AG08396 (cell line): ENCODE measurements around the gene PRDM8.
"Not testable (repeated sequence)": the region's sequence is repeated elsewhere in the genome, so short reads cannot be mapped to it uniquely, and the experiment has no call there.

Experiments used
- DNase-seq: peaks from one replicate; pipeline ENCODE4 v3.0.0; 2012; ENCODE audit warnings: low spot score, mixed read lengths

The PRDM8 gene

GRCh38 chr4:80228460-80228859 lies 31.2 kb downstream of the PRDM8 start:
- no peak for DNase-seq

- DNase-seq = no peak
Measured at GRCh38 chr4:80229128-80229527, 31.8 kb downstream of the PRDM8 start.

GRCh38 chr4:80229590-80229989 lies 32.3 kb downstream of the PRDM8 start:
- DNase-seq = no peak

DNA sequence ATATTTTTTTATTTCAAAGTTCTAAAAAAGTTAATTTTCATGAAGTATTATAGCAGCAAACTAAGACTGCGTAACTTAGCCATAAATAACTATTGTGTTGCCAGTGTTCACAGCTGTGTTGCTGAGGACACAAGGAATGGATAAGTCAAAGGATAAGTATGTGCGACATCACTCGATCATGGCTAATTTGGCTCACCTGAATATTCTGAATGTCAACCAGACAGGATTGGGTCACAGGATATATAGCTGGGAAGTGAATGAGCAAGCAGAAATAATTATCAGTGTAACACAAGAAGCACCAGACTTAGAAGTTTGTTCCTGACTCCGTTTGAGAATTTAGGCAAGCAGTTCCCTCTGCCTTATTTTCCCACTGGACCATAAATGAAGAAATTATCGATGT lies 33.9 kb downstream of the PRDM8 start:
- no peak for DNase-seq

GRCh38 chr4:80232707-80233370 lies 35.5 kb downstream of the PRDM8 start:
- DNase-seq = no peak

DNA sequence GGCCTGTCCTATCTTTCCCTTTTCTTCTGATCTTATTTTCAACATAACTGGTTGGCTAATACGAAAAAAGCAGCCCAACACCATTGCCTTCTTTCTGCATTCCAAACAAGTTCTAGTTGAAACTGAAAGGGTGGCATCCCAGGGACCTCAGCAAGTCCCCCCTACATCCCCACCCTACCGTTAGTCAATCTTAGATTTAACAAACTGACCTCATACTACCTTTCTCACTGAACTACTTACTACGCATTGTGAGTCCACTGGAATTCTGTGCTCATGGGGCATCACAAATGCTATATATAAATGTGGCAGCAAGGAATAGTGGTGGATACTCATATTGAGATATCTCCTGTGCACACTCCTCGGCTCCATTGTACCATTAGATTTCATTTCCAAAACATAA lies 36.1 kb downstream of the PRDM8 start:
- DNase-seq = no peak

DNA sequence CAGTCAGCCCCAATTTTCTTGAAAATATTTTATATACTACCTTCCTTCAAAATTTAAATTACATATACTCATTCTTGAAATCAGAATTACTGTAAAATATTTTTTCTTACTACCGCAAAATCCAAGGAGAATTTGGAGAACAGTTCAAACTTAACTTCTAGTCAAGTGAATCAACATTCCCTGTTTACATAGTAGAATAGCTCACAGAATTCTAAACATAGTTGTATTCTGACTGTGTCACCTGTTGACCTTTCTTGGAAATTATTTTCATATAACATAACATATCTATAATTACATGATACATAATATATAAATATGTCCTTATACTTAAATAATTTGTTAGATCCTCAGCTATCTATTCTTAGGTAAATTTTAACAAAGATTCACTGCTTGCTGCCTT lies 38.1 kb downstream of the PRDM8 start:
- DNase-seq = no peak

- peak; percentile 22 for DNase-seq
Measured at GRCh38 chr4:80237992-80238391, 40.7 kb downstream of the PRDM8 start.

DNA sequence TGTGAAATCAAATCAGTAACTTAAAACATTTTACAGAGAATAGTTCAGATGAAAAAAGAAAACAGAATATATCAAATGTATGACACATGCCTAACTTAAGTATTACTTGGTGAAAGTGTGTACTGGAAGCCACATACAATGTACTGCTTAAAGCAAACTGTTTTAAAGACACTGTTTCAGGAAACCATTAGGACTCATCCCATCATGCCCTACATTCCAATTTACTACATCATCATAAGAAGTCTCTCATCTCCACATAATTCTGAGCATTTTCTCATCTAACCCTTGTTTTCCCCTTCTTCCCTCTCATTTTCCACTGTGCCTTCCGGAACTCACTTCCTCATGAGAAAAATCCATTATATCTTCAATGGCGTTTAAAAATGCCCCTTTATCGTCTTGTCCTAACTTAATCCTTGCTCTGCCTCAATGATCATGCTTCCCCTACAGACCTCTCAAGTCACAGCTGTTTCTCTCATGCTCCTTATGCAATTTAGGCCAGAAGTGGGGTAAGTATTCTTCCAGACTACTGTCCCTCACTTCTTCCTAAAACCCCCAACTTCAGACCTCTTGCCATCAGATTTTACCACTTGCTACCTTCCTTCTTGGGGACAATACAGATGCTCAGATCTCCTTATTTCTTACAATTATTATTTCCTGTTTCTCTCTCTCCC lies 42.3 kb downstream of the PRDM8 start:
- DNase-seq = no peak

DNA sequence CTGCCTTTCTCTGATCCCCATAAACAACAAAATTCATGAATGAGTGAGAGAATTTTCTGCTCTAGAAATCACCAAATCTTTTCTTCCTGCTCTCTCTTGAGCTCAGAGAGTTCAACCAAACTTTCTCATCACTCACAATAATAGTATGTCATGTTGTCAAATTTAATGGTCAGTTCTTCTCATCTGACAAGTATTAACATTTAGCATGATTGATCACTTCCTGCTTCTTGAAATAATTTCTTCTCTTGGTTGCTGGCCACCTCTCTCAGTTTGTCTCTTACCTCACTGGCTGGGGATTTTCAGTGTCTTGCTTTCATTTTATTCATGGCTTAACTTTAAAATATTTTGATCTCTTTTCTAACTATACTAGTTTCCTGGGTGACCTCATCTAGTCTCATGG lies 43.7 kb downstream of the PRDM8 start:
- DNase-seq = no peak

DNA sequence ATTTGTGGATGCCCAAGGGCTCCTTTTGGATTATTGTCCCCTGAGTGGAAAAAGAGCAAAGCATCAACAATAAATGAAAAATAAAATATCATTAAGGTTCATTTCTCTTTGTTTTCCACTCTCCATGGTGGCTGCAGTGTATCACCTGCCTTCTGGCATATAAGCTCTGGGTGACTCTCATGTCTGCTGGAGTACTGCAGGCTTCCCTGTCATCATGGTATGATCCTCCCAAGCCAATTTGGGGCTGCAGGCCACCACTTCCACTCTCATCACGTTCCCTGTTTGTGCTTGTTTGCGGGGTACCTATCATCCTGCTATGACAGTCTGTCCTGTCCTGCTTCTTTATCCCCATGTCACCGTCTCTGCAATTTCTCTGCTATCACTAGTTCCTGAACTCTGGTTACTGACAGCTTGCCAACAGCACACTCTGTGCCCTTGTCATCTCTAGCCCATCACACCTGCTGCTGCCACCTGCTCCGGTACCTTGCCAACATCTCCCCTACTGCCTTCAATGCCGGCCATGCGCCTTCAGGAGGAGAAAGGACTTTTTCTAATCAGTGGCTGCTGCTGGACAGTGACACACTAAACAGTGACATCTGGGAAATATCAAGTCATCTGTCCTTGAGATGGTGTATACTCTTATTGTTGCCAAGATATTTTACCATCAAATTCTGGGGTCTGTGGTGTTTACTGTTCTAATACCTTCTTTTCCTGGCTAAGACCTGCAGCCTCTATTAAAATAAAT lies 46.1 kb downstream of the PRDM8 start:
- no peak for DNase-seq

DNA sequence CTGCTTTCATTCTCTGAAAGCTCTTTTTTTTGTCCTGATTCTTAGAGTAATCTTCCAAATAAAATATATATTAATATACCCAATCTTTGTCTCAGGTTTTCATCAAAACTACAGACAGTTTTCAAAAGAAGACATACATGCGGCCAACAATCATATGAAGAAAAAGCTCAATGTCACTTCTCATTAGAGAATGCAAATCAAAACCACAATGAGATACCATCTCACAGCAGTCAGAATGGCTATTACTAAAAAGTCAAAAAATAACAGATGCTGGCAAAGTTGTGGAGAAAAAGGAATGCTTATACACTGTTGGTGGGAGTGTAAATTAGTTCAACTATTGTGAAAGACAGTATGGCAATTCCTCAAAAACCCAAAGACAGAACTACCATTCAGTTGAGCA lies 50.2 kb downstream of the PRDM8 start:
- not testable (repeated sequence) for DNase-seq

DNA sequence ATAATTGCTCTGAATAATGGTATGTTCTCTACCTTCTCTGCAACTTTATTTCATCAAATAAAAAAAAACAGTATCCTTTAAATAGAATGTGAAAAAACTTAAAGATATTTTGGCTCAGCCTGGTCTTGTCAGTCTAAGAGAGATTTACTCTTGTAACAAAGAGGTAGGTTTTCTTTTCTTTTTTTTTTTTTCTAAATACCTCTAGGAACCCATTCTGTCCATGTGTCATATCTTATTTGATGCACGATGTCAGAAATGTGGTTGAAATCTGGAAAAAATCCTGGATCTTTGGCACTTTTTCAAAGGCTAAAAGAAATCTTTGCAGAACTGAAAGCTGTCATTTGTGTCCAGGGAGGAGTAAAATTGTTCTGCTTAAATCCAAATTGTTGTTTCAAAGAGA lies 51.8 kb downstream of the PRDM8 start:
- DNase-seq = no peak

DNA sequence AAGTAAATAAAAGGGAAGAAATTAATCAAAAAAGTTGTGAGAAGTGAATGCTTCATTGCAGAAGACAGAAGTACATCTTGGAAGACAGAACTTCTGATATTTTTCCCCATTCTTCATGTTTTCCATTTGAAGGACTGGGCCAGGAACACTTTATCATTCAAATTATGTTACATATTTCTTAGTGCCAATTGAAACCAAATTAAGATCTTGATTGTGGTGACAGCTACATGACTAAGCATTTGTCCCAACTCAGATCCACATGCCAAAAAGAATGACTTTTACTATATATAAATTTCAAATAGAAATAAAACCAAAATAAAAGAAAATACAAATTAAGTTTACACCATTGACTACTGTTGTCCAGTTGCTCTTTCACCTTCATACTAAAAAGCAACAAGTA lies 55.1 kb downstream of the PRDM8 start:
- DNase-seq = no peak

DNA sequence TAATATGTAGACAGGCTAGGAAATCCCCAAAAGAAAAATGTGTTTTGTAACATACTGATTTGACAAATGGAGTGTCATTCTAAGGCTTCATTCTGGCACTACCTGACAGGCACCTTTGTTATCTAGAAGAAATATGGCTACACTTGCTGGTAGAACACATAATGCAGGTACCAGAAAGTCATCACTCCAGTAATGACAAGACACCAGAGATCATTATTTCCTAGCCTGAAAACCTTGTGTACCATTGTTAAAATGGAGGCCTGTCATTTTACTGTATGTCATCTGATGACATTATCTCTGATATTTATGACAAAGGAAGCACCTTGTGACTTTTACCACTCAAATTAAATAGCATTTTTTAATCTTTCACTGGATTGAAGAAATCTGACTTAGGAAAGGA lies 55.6 kb downstream of the PRDM8 start:
- no peak for DNase-seq

- no peak for DNase-seq
Measured at GRCh38 chr4:80253510-80253909, 56.2 kb downstream of the PRDM8 start.
